Inflammatory macrophage (primary cell): Measurements from ENCODE around the gene TSPAN18.

Source experiments
- DNase-seq, 2 donors: peaks; one replicate each; pipeline ENCODE4 v3.0.0-alpha.2; 2020 to 2022

TSPAN18 gene

GRCh38 chr11:44923115-44923514, 196.4 kb downstream of the TSPAN18 start:
- DNase-seq: no peak

GRCh38 chr11:44923806-44924205, 197.0 kb downstream of the TSPAN18 start:
- DNase-seq: no peak

GRCh38 chr11:44926036-44926435, 199.3 kb downstream of the TSPAN18 start:
- DNase-seq: no peak

GRCh38 chr11:44927174-44927661, 200.5 kb downstream of the TSPAN18 start:
- DNase-seq: peak; percentile 51 to 62

- no peak for DNase-seq
Measured at GRCh38 chr11:44928144-44928543, 201.4 kb downstream of the TSPAN18 start.

GRCh38 chr11:44928816-44929215, 202.1 kb downstream of the TSPAN18 start:
- no peak for DNase-seq

GRCh38 chr11:44930588-44931302, 204.0 kb downstream of the TSPAN18 start:
- DNase-seq: no peak

GRCh38 chr11:44931466-44931865, 204.7 kb downstream of the TSPAN18 start:
- DNase-seq: no peak

- DNase-seq: no peak
Measured at GRCh38 chr11:44934110-44934509, 207.3 kb downstream of the TSPAN18 start.

- no peak for DNase-seq
Measured at GRCh38 chr11:44934735-44935250, 208.0 kb downstream of the TSPAN18 start.

- DNase-seq: peak; percentile 87 to 89
Measured at GRCh38 chr11:44936525-44936924, 209.8 kb downstream of the TSPAN18 start.

- DNase-seq: no peak
Measured at GRCh38 chr11:44936951-44937543, 210.3 kb downstream of the TSPAN18 start.

GRCh38 chr11:44938066-44938691, 211.4 kb downstream of the TSPAN18 start:
- DNase-seq: no peak

GRCh38 chr11:44939673-44940395, 213.1 kb downstream of the TSPAN18 start:
- peak; percentile 89 to 92 for DNase-seq

- DNase-seq: no peak
Measured at GRCh38 chr11:44940404-44940803, 213.6 kb downstream of the TSPAN18 start.

- no peak for DNase-seq
Measured at GRCh38 chr11:44940835-44941234, 214.1 kb downstream of the TSPAN18 start.

- no peak for DNase-seq
Measured at GRCh38 chr11:44941259-44942021, 214.7 kb downstream of the TSPAN18 start.

- no peak for DNase-seq
Measured at GRCh38 chr11:44942029-44942955, 215.5 kb downstream of the TSPAN18 start.

GRCh38 chr11:44943118-44943517, 216.4 kb downstream of the TSPAN18 start:
- DNase-seq: peak; percentile 67 to 68

GRCh38 chr11:44943696-44944095, 216.9 kb downstream of the TSPAN18 start:
- DNase-seq: no peak
